Measurements from ENCODE around the gene FBXW11. TPM values are rescaled to one million over a fixed set of nuclear protein-coding genes. Genes with fewer than 3 reads are reported as not detected.

The FBXW11 gene
- total and polyA plus RNA-seq, 9 donors = 20.5 to 73.4 (median 53.0) TPM

DNA sequence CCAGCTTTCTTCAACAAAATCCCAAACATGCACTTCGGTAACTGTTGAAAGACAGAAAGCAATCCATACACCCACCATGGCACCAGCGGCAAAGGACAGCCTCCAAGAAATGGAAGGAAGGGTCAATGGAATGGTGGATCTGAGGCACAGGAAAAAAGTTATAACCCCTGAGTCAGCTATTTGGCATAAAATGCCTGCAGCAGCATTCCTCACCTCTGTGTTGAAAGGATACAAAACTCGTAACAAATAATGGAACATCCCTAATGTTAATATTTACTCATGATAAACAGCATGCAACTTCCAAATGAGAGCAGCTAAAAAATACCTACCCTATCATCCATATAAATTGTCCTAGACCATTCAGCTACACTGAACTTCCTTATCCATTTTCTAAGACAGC is 9.4 kb downstream of the FBXW11 start:
- H3K9me3 ChIP-seq = no peaks in the 10 kb centered on the region
- H3K4me1 ChIP-seq (ENCODE audit: insufficient read depth) = peaks cover 10% of the 10 kb centered on the region
- intact Hi-C loops (cut with DNase I) = no loop called here
- no peaks in the 10 kb centered on the region for H3K36me3 ChIP-seq
- TF ChIP-seq, protein P1, sequence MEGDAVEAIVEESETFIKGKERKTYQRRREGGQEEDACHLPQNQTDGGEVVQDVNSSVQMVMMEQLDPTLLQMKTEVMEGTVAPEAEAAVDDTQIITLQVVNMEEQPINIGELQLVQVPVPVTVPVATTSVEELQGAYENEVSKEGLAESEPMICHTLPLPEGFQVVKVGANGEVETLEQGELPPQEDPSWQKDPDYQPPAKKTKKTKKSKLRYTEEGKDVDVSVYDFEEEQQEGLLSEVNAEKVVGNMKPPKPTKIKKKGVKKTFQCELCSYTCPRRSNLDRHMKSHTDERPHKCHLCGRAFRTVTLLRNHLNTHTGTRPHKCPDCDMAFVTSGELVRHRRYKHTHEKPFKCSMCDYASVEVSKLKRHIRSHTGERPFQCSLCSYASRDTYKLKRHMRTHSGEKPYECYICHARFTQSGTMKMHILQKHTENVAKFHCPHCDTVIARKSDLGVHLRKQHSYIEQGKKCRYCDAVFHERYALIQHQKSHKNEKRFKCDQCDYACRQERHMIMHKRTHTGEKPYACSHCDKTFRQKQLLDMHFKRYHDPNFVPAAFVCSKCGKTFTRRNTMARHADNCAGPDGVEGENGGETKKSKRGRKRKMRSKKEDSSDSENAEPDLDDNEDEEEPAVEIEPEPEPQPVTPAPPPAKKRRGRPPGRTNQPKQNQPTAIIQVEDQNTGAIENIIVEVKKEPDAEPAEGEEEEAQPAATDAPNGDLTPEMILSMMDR (IDR thresholded peaks at IDR 0.05) = no peak
- TF ChIP-seq POLR2A (IDR thresholded peaks at IDR 0.05) = no peak
- TF ChIP-seq EP300 (IDR thresholded peaks at IDR 0.05) = no peak
- DNase-seq = no peak
- H3K27me3 ChIP-seq = no peaks in the 10 kb centered on the region
- no peak overlapping the region for H3K4me3 ChIP-seq
- WGBS, 3 donors = 34 to 63% (median 40%) methylated on average over 3 of the region's 3 CpGs
- no peak overlapping the region for H3K27ac ChIP-seq

DNA sequence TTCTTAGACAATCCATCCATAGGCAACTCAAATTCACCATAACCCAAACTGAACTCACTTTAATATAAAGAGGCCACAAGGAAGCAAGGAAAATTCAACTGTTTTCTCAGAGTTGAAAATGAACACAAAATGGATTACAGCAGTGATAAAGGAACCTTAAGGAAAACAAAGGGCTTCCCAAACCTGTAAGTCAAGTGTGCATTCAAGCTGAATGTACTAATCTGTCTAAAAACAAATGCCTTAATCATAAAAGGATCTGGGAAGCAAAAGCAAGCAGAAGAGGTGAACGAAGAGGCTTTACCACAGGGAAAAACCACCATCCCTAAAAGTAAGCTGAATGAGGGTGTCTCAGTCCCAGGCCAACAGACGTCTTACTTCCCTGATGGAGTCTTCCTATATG is 13.6 kb downstream of the FBXW11 start:
- no peaks in the 10 kb centered on the region for H3K27me3 ChIP-seq
- peaks cover 5% of the 10 kb centered on the region for H3K4me1 ChIP-seq (ENCODE audit: insufficient read depth)
- intact Hi-C loops (cut with DNase I) = no loop called here
- H3K9me3 ChIP-seq = no peaks in the 10 kb centered on the region
- H3K27ac ChIP-seq = no peak overlapping the region
- TF ChIP-seq, protein P1 (IDR thresholded peaks at IDR 0.05) = no peak
- TF ChIP-seq POLR2A (IDR thresholded peaks at IDR 0.05) = no peak
- TF ChIP-seq EP300 (IDR thresholded peaks at IDR 0.05) = no peak
- WGBS, 3 donors = 85 to 92% (median 90%) methylated on average over 2 of the region's 2 CpGs
- H3K36me3 ChIP-seq = no peaks in the 10 kb centered on the region
- no peak overlapping the region for H3K4me3 ChIP-seq
- DNase-seq = no peak

DNA sequence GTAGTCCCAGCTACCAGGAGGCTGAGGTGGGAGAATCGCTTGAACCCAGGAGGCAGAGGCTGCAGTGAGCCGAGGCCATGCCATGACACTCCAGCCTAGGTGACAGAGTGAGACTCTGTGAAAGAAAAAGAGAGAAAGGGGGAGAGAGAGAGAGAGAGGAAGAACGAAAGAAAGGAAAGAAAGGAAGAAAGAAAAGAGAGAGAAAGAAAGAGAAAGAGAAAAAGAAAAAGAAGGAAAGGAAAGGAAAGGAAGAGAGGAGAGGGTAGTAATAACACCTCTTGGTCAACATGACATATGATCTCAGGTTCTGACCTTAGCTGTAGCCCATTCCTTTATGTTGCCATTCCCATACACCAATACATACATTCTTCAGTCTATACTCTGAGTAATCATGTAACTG is 14.1 kb downstream of the FBXW11 start:
- H3K27ac ChIP-seq = no peak overlapping the region
- 90 to 98% (median 93%) methylated on average over 3 of the region's 3 CpGs for WGBS, 3 donors
- no peaks in the 10 kb centered on the region for H3K9me3 ChIP-seq
- no peaks in the 10 kb centered on the region for H3K27me3 ChIP-seq
- DNase-seq = no peak
- peaks cover 5% of the 10 kb centered on the region for H3K4me1 ChIP-seq (ENCODE audit: insufficient read depth)
- intact Hi-C loops (cut with DNase I) = no loop called here
- no peak overlapping the region for H3K4me3 ChIP-seq
- TF ChIP-seq, protein P1 (IDR thresholded peaks at IDR 0.05) = no peak
- TF ChIP-seq EP300 (IDR thresholded peaks at IDR 0.05) (no peak), POLR2A (IDR thresholded peaks at IDR 0.05) (no peak)
- H3K36me3 ChIP-seq = no peaks in the 10 kb centered on the region

DNA sequence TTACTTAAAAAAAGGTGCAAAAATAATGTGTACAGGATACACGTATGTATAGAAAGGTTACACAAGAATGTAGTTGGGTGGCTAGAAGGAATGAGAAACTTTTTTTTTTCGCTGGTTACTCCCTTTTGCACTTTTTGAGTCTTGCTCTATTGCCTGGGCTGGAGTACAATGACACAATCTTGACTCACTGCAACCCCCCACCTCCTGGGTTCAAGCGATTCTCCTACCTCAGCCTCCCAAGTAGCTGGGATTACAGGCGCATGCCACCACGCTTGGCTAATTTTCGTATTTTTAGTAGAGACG is 15.8 kb downstream of the FBXW11 start:
- Histone ChIP-seq H3K9me3 (no peaks in the 10 kb centered on the region), H3K27me3 (no peaks in the 10 kb centered on the region), H3K27ac (no peak overlapping the region), H3K36me3 (no peaks in the 10 kb centered on the region), H3K4me3 (no peak overlapping the region), H3K4me1 (ENCODE audit: insufficient read depth) (peaks cover under 1% of the 10 kb centered on the region)
- intact Hi-C loops (cut with DNase I) = no loop called here
- 95 to 96% (median 96%) methylated on average over 7 of the region's 7 CpGs for WGBS, 3 donors
- DNase-seq = no peak
- TF ChIP-seq, protein P1 (IDR thresholded peaks at IDR 0.05) = no peak
- TF ChIP-seq POLR2A (IDR thresholded peaks at IDR 0.05) (no peak), EP300 (IDR thresholded peaks at IDR 0.05) (no peak)
